ENCODE results near the gene NFIA.

Gene NFIA

DNA sequence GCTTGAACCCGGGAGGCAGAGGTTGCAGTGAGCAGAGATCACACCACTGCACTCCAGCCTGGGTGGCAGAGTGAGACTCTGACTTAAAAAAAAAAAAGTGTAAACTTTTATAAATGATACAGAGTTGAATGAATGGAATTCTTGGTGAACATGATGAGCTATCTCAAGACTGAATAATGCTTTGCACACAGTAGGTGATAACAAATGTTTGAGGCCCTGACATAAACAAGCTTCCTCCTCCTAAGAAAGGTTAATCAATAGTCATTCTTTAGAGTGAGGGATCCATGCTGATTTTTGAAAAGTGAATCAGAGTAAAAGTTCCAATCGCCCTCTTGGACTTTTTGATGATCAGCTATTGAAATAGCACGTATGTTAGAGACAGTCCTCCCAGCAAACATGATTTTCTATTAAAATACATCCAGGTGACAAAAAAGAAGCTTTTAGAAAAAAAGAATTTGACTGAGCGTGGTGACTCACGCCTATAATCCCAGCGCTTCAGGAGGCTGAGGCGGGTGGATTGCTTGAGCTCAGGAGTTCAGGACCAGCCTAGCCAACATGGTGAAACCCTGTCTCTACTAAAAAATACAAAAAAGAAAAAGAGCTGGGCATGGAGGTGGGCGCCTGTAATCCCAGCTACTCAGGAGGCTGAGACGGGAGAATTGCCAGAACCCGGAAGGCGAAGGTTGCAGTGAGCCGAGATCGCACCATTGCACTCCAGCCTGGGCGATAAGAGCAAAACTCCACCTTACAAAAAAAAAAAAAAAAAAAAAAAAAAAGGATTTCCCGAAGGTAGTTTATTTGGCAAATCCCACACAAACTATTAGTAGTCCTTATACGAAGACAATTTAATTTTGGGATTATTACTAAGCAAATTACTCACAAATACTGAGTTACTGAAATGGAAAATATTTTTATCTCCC lies 181.8 kb downstream of the NFIA start:
- H2BK12ac ChIP-seq (ENCODE audit: low read length in 2 of 2), result no peak overlapping the region
- no peaks in the 10 kb centered on the region for H3K9me3 ChIP-seq (ENCODE audit: control insufficient read depth, low read length)
- H3K23ac ChIP-seq (ENCODE audit: low read length in 2 of 2), result no peak overlapping the region
- H3K36me3 ChIP-seq (ENCODE audit: control insufficient read depth in 1 of 2, insufficient read depth in 2 of 2, low read depth in 1 of 2, low read length in 2 of 2), result no peaks in the 10 kb centered on the region
- no peak overlapping the region for H4K8ac ChIP-seq (ENCODE audit: low read length)
- H3K4me3 ChIP-seq (ENCODE audit: insufficient read depth in 1 of 2, low read depth in 1 of 2, low read length in 2 of 2), result no peak overlapping the region
- no peak overlapping the region for H3K18ac ChIP-seq (ENCODE audit: low read depth in 1 of 2, low read length in 2 of 2)
- H3K9ac ChIP-seq (ENCODE audit: low read length), result no peak overlapping the region
- no peak for DNase-seq
- no peaks in the 10 kb centered on the region for H3K79me1 ChIP-seq (replicated peaks; ENCODE audit: low read length, poor library complexity, severe bottlenecking)
- no peak overlapping the region for H2AFZ ChIP-seq (ENCODE audit: low read depth, low read length)
- H3K4ac ChIP-seq (ENCODE audit: low read depth in 1 of 2, low read length in 2 of 2), result no peak overlapping the region
- H3K4me1 ChIP-seq (ENCODE audit: control insufficient read depth, insufficient read depth, low read depth, low read length), result no peaks in the 10 kb centered on the region
- H3K4me2 ChIP-seq (ENCODE audit: low read length, poor library complexity, severe bottlenecking), result no peak overlapping the region
- H2BK15ac ChIP-seq (ENCODE audit: low read depth, poor library complexity, severe bottlenecking), result no peak overlapping the region
- H4K91ac ChIP-seq (ENCODE audit: low read length), result no peak overlapping the region
- no peak overlapping the region for H2AK5ac ChIP-seq (ENCODE audit: low read length, severe bottlenecking)
- no peak overlapping the region for H3K27ac ChIP-seq (ENCODE audit: low read length, poor library complexity, severe bottlenecking)
- no peak overlapping the region for H3K14ac ChIP-seq (ENCODE audit: low read length in 2 of 2)
- H2BK5ac ChIP-seq (ENCODE audit: low read depth, low read length, poor library complexity, severe bottlenecking), result no peak overlapping the region
- WGBS, result 95% methylated on average over 14 of the region's 16 CpGs
- H2BK120ac ChIP-seq (ENCODE audit: low read depth, low read length), result no peak overlapping the region
- H3K27me3 ChIP-seq (ENCODE audit: control insufficient read depth in 1 of 2, insufficient read depth in 1 of 2, low read length in 2 of 2), result no peaks in the 10 kb centered on the region

DNA sequence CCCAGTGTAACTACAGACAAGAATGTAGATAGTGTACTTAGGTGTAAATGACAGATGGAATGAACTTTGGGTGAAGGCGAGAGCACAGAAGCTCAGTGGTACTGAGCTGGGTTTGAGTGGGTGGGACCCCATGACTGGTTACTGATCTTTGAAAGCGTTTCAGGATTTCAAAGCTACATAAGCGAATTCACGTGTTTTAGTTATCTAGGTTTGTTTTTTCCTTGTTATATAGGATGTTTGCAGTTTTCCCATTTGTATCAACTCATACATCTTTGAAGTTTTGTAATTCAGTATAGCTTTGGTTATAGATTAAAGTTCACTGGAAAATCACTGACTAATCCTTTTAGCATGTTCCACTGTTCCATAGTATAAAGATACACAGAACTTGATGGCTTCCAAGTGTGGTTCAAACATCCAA lies 182.5 kb downstream of the NFIA start:
- WGBS, result 100% methylated on average over 2 of the region's 4 CpGs
- no peak overlapping the region for H2AK5ac ChIP-seq (ENCODE audit: low read length, severe bottlenecking)
- H2AFZ ChIP-seq (ENCODE audit: low read depth, low read length), result no peak overlapping the region
- H3K23ac ChIP-seq (ENCODE audit: low read length in 2 of 2), result no peak overlapping the region
- H3K9ac ChIP-seq (ENCODE audit: low read length), result no peak overlapping the region
- H3K4me2 ChIP-seq (ENCODE audit: low read length, poor library complexity, severe bottlenecking), result no peak overlapping the region
- no peaks in the 10 kb centered on the region for H3K27me3 ChIP-seq (ENCODE audit: control insufficient read depth in 1 of 2, insufficient read depth in 1 of 2, low read length in 2 of 2)
- H2BK12ac ChIP-seq (ENCODE audit: low read length in 2 of 2), result no peak overlapping the region
- H3K79me1 ChIP-seq (replicated peaks; ENCODE audit: low read length, poor library complexity, severe bottlenecking), result no peaks in the 10 kb centered on the region
- no peaks in the 10 kb centered on the region for H3K4me1 ChIP-seq (ENCODE audit: control insufficient read depth, insufficient read depth, low read depth, low read length)
- no peak overlapping the region for H2BK5ac ChIP-seq (ENCODE audit: low read depth, low read length, poor library complexity, severe bottlenecking)
- H3K18ac ChIP-seq (ENCODE audit: low read depth in 1 of 2, low read length in 2 of 2), result no peak overlapping the region
- H3K4ac ChIP-seq (ENCODE audit: low read depth in 1 of 2, low read length in 2 of 2), result no peak overlapping the region
- H3K27ac ChIP-seq (ENCODE audit: low read length, poor library complexity, severe bottlenecking), result no peak overlapping the region
- no peak overlapping the region for H3K4me3 ChIP-seq (ENCODE audit: insufficient read depth in 1 of 2, low read depth in 1 of 2, low read length in 2 of 2)
- no peak overlapping the region for H4K91ac ChIP-seq (ENCODE audit: low read length)
- no peak overlapping the region for H2BK15ac ChIP-seq (ENCODE audit: low read depth, poor library complexity, severe bottlenecking)
- H3K9me3 ChIP-seq (ENCODE audit: control insufficient read depth, low read length), result no peaks in the 10 kb centered on the region
- no peaks in the 10 kb centered on the region for H3K36me3 ChIP-seq (ENCODE audit: control insufficient read depth in 1 of 2, insufficient read depth in 2 of 2, low read depth in 1 of 2, low read length in 2 of 2)
- DNase-seq, result no peak
- no peak overlapping the region for H2BK120ac ChIP-seq (ENCODE audit: low read depth, low read length)
- H4K8ac ChIP-seq (ENCODE audit: low read length), result no peak overlapping the region
- no peak overlapping the region for H3K14ac ChIP-seq (ENCODE audit: low read length in 2 of 2)

DNA sequence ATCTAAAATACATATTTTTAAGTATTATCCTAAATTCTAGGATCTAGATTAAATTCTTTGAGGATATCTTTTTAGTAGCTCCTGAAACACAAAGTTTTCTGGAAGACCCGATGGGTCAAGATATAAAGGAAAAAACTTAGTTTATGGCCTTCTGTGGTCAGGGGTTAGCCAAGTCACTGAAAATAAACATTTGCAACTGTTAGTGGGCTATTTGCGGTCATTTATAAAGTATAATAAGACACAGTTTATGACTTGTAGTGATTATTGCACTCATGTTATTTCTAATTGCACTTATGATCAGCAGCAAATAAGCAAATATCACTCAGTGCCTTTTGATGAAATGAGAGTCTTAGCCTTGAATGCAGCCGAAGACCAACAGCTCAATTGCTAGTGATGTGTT lies 183.3 kb downstream of the NFIA start:
- Histone ChIP-seq H2BK5ac (ENCODE audit: low read depth, low read length, poor library complexity, severe bottlenecking) (no peak overlapping the region), H3K4me2 (ENCODE audit: low read length, poor library complexity, severe bottlenecking) (no peak overlapping the region), H3K9ac (ENCODE audit: low read length) (no peak overlapping the region), H2BK12ac (ENCODE audit: low read length in 2 of 2) (no peak overlapping the region), H3K27ac (ENCODE audit: low read length, poor library complexity, severe bottlenecking) (no peak overlapping the region), H3K9me3 (ENCODE audit: control insufficient read depth, low read length) (no peaks in the 10 kb centered on the region), H3K4me3 (ENCODE audit: insufficient read depth in 1 of 2, low read depth in 1 of 2, low read length in 2 of 2) (no peak overlapping the region), H3K79me1 (replicated peaks; ENCODE audit: low read length, poor library complexity, severe bottlenecking) (no peaks in the 10 kb centered on the region), H3K4ac (ENCODE audit: low read depth in 1 of 2, low read length in 2 of 2) (no peak overlapping the region), H2BK120ac (ENCODE audit: low read depth, low read length) (no peak overlapping the region), H4K8ac (ENCODE audit: low read length) (no peak overlapping the region), H2BK15ac (ENCODE audit: low read depth, poor library complexity, severe bottlenecking) (no peak overlapping the region), H3K36me3 (ENCODE audit: control insufficient read depth in 1 of 2, insufficient read depth in 2 of 2, low read depth in 1 of 2, low read length in 2 of 2) (no peaks in the 10 kb centered on the region), H2AK5ac (ENCODE audit: low read length, severe bottlenecking) (no peak overlapping the region), H3K27me3 (ENCODE audit: control insufficient read depth in 1 of 2, insufficient read depth in 1 of 2, low read length in 2 of 2) (no peaks in the 10 kb centered on the region), H3K23ac (ENCODE audit: low read length in 2 of 2) (no peak overlapping the region), H4K91ac (ENCODE audit: low read length) (no peak overlapping the region), H2AFZ (ENCODE audit: low read depth, low read length) (no peak overlapping the region), H3K4me1 (ENCODE audit: control insufficient read depth, insufficient read depth, low read depth, low read length) (no peaks in the 10 kb centered on the region), H3K14ac (ENCODE audit: low read length in 2 of 2) (no peak overlapping the region), H3K18ac (ENCODE audit: low read depth in 1 of 2, low read length in 2 of 2) (no peak overlapping the region)
- no peak for DNase-seq
- WGBS, result 58% methylated on average over 1 of the region's 3 CpGs

DNA sequence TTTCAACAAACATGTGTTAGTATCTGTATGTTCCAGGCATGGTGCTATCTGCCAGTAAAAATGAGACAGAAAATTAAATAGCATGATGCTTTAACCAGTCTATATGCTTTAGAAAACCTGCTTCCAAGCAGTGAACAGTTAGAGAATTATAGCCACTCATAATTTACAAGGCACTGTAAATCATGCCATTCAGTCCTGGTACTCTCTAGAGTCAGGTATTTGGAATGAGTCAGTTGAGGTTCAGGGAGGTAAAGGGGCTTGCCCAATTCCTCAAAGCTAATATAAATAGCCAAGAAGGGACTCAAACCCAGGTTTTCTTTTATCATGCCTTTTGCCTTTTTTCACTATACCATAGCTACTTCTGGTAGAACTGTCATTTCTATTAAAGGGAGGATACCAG lies 184.4 kb downstream of the NFIA start:
- Histone ChIP-seq H2BK12ac (ENCODE audit: low read length in 2 of 2) (no peak overlapping the region), H2AK5ac (ENCODE audit: low read length, severe bottlenecking) (no peak overlapping the region), H2AFZ (ENCODE audit: low read depth, low read length) (no peak overlapping the region), H3K36me3 (ENCODE audit: control insufficient read depth in 1 of 2, insufficient read depth in 2 of 2, low read depth in 1 of 2, low read length in 2 of 2) (no peaks in the 10 kb centered on the region), H3K14ac (ENCODE audit: low read length in 2 of 2) (no peak overlapping the region), H3K9ac (ENCODE audit: low read length) (no peak overlapping the region), H3K4me2 (ENCODE audit: low read length, poor library complexity, severe bottlenecking) (no peak overlapping the region), H3K23ac (ENCODE audit: low read length in 2 of 2) (no peak overlapping the region), H3K27me3 (ENCODE audit: control insufficient read depth in 1 of 2, insufficient read depth in 1 of 2, low read length in 2 of 2) (no peaks in the 10 kb centered on the region), H3K4ac (ENCODE audit: low read depth in 1 of 2, low read length in 2 of 2) (no peak overlapping the region), H2BK5ac (ENCODE audit: low read depth, low read length, poor library complexity, severe bottlenecking) (no peak overlapping the region), H3K4me1 (ENCODE audit: control insufficient read depth, insufficient read depth, low read depth, low read length) (no peaks in the 10 kb centered on the region), H4K91ac (ENCODE audit: low read length) (no peak overlapping the region), H3K18ac (ENCODE audit: low read depth in 1 of 2, low read length in 2 of 2) (no peak overlapping the region), H3K4me3 (ENCODE audit: insufficient read depth in 1 of 2, low read depth in 1 of 2, low read length in 2 of 2) (no peak overlapping the region), H3K27ac (ENCODE audit: low read length, poor library complexity, severe bottlenecking) (no peak overlapping the region), H2BK15ac (ENCODE audit: low read depth, poor library complexity, severe bottlenecking) (no peak overlapping the region), H4K8ac (ENCODE audit: low read length) (no peak overlapping the region), H2BK120ac (ENCODE audit: low read depth, low read length) (no peak overlapping the region), H3K9me3 (ENCODE audit: control insufficient read depth, low read length) (no peaks in the 10 kb centered on the region), H3K79me1 (replicated peaks; ENCODE audit: low read length, poor library complexity, severe bottlenecking) (no peaks in the 10 kb centered on the region)
- no peak for DNase-seq

Measured in mesenchymal stem cell (in vitro differentiated cells and primary cell).